Pancreas (tissue), 10 donors: ENCODE results near the gene ABTB2. TPM values are rescaled to one million over a fixed set of nuclear protein-coding genes. Genes with fewer than 3 reads are reported as not detected.

Experiments used
- ATAC-seq, 4 donors: fragments of 200-7000 bp; cut with Tn5 transposase; one replicate each; pipeline versions ENCODE4 v1.8.0 to v1.9.1; 2020; ENCODE audit warnings: mild to moderate bottlenecking in 4 of 4, moderate library complexity in 4 of 4
- DNase-seq, 6 donors: peaks; one replicate each; pipeline ENCODE4 v3.0.0-alpha.2; 2020
- FAIRE-seq: peaks from 2 replicates; lab custom pipeline; 2012; peaks lifted over from hg19 to GRCh38; lab: Jason Lieb, UNC
- H3K27ac ChIP-seq, 4 donors: fragments of 200-600 bp; sonication (generic); 1 replicate in 3 of 4; 2 replicates in 1 of 4; pipeline versions ENCODE4 v1.5.0 to v1.8.0; 2020
- H3K27me3 ChIP-seq, 4 donors: fragments of 200-600 bp; one replicate each; pipeline ENCODE4 v1.8.0; 2021
- H3K36me3 ChIP-seq, 3 donors: fragments of 200-600 bp; sonication (generic) in 1 of 3; one replicate each; pipeline versions ENCODE4 v1.5.0 to v1.8.0; 2020 to 2021
- H3K4me1 ChIP-seq, 3 donors: fragments of 200-600 bp; one replicate each; pipeline ENCODE4 v1.8.0; 2021
- H3K4me3 ChIP-seq, 4 donors: fragments of 200-600 bp; sonication (generic) in 2 of 4; one replicate each; pipeline versions ENCODE4 v1.5.0 to v1.8.0; 2020 to 2021
- H3K9me3 ChIP-seq, 4 donors: fragments of 200-600 bp; one replicate each; pipeline ENCODE4 v1.8.0; 2021
- CTCF ChIP-seq, 4 donors: fragments of 200-600 bp; sonication (generic) in 3 of 4; IDR thresholded peaks; one replicate each; pipeline versions ENCODE4 v1.5.0 to v1.8.0; 2021; ENCODE audit warnings: antibody characterized with exemption in 4 of 4
- WGBS, 2 donors: extraction: QIAGEN DNeasy Blood & Tissue Kit; methylation state at CpG; one replicate each; pipeline ENCODE4 v1.1.7; 2013; 5-methylcytosine and 5-hydroxymethylcytosine counted together
- intact Hi-C, 3 donors: fragments of 100-400 bp; cut with DNase I; formaldehyde crosslinking; loops; one replicate each; pipeline versions ENCODE4 v1.11.1 to v1.14.2; 2022
- polyA plus RNA-seq, 2 donors: library from polyadenylated mRNA; stranded (reverse); fragments of 200-250 nt; gene quantifications; one replicate each; pipeline ENCODE4 v1.2.3, GENCODE V29; 2013
- total RNA-seq, 6 donors: library from RNA; stranded (reverse); fragmentation: NEBNext Ultra II Directional in 4 of 6; extraction: Animal tissue kit (Norgen Biotek cat#: 25700) in 4 of 6; gene quantifications; one replicate each; pipeline versions ENCODE4 v1.2.1 to v1.2.4, GENCODE V29; 2021 to 2023
- donor health status: healthy with polysubstance abuse.
- donor health status: DM: no; HTN: no; CAD: no; lungs with moderate emphysema.
- donor health status: DM: no; HTN: no; CAD: no.
- donor health status: control.
- donor health status: control.
- donor health status: Bipolar disorder and iron deficiency.
- donor health status: DM: yes; HTN: yes; CAD: no.
- donor health status: DM: no; HTN: no; CAD: no.
- donor health status: DM: no; HTN: no; CAD: no.
- donor health status: DM: yes; HTN: yes; CAD: no.

The ABTB2 gene
- total and polyA plus RNA-seq, 8 donors, result 0.63 to 4.4 (median 1.9) TPM

GRCh38 chr11:34351051-34351450 is 6.8 kb downstream of the ABTB2 start:
- no peak overlapping the region for H3K4me3 ChIP-seq
- no peaks in the 10 kb centered on the region for H3K36me3 ChIP-seq
- WGBS, 2 donors, result 88 to 94% methylated on average over 3 of the region's 3 CpGs
- intact Hi-C loops, result no loop called here
- FAIRE-seq, result no peak
- TF ChIP-seq CTCF (IDR thresholded peaks at IDR 0.05), result no peak
- no peaks in the 10 kb centered on the region for H3K9me3 ChIP-seq
- no peak for ATAC-seq
- no peak overlapping the region for H3K27ac ChIP-seq
- H3K4me1 ChIP-seq, result no peaks in the 10 kb centered on the region
- H3K27me3 ChIP-seq, result no peaks in the 10 kb centered on the region
- no peak for DNase-seq

GRCh38 chr11:34349882-34350281 is 7.9 kb downstream of the ABTB2 start:
- FAIRE-seq (no peak), DNase-seq (no peak), ATAC-seq (no peak)
- no peak overlapping the region for H3K4me3 ChIP-seq
- no peaks in the 10 kb centered on the region for H3K9me3 ChIP-seq
- 95 to 97% methylated on average over 6 of the region's 6 CpGs for WGBS, 2 donors
- no peak overlapping the region for H3K27ac ChIP-seq
- intact Hi-C loops, result no loop called here
- no peaks in the 10 kb centered on the region for H3K27me3 ChIP-seq
- no peaks in the 10 kb centered on the region for H3K36me3 ChIP-seq
- peaks cover 0 to 6% (median 0%) of the 10 kb centered on the region in 3 donors for H3K4me1 ChIP-seq
- TF ChIP-seq CTCF (IDR thresholded peaks at IDR 0.05), result no peak

- TF ChIP-seq CTCF (IDR thresholded peaks at IDR 0.05), result no peak
- WGBS, 2 donors, result 92 to 93% methylated on average over 2 of the region's 2 CpGs
- Histone ChIP-seq H3K36me3 (no peaks in the 10 kb centered on the region), H3K9me3 (no peaks in the 10 kb centered on the region), H3K4me1 (peaks cover 0 to 6% (median 0%) of the 10 kb centered on the region in 3 donors), H3K4me3 (no peak overlapping the region), H3K27ac (no peak overlapping the region), H3K27me3 (no peaks in the 10 kb centered on the region)
- intact Hi-C loops, result no loop called here
- no peak for FAIRE-seq
- ATAC-seq, result no peak
- DNase-seq, result no peak
Observed at GRCh38 chr11:34348919-34349318, 8.9 kb downstream of the ABTB2 start.

- TF ChIP-seq CTCF (IDR thresholded peaks at IDR 0.05), result no peak
- intact Hi-C loops, result no loop called here
- H3K4me3 ChIP-seq, result no peak overlapping the region
- no peaks in the 10 kb centered on the region for H3K9me3 ChIP-seq
- no peak overlapping the region for H3K27ac ChIP-seq
- H3K36me3 ChIP-seq, result no peaks in the 10 kb centered on the region
- H3K4me1 ChIP-seq, result peaks cover 0 to 6% (median 0%) of the 10 kb centered on the region in 3 donors
- FAIRE-seq (no peak), ATAC-seq (no peak), DNase-seq (no peak)
- no peaks in the 10 kb centered on the region for H3K27me3 ChIP-seq
- WGBS, 2 donors, result 86% methylated on average over 2 of the region's 2 CpGs
Observed at GRCh38 chr11:34348096-34348495, 9.7 kb downstream of the ABTB2 start.

- FAIRE-seq, result no peak
- ATAC-seq, result peak in 3 of 4 donors; percentile 24 to 71 (median 65)
- 78 to 85% methylated on average over 6 of the region's 6 CpGs for WGBS, 2 donors
- intact Hi-C loops, result no loop called here
- DNase-seq, result no peak
- TF ChIP-seq CTCF (IDR thresholded peaks at IDR 0.05), result no peak
- H3K36me3 ChIP-seq, result no peaks in the 10 kb centered on the region
- peak overlapping the region in 1 of 4 donors; percentile 2 for H3K27ac ChIP-seq
- H3K4me1 ChIP-seq, result peaks cover 0 to 6% (median 0%) of the 10 kb centered on the region in 3 donors
- no peak overlapping the region for H3K4me3 ChIP-seq
- no peaks in the 10 kb centered on the region for H3K27me3 ChIP-seq
- H3K9me3 ChIP-seq, result no peaks in the 10 kb centered on the region
Observed at GRCh38 chr11:34346551-34346950, 11.3 kb downstream of the ABTB2 start.
